Tibial nerve (tissue), 4 donors: ENCODE results near the gene DYNC2I2. TPM values are rescaled to one million over a fixed set of nuclear protein-coding genes. Genes with fewer than 3 reads are reported as not detected.
"Not testable (repeated sequence)": the region's sequence is repeated elsewhere in the genome, so short reads cannot be mapped to it uniquely, and the experiment has no call there.

ENCODE experiments used
- DNase-seq, 2 donors: peaks; one replicate each; pipeline ENCODE4 v3.0.0-alpha.2; 2019; ENCODE audit warnings: low spot score in 2 of 2
- H3K27ac ChIP-seq, 4 donors: fragments of 200-600 bp; sonication (generic) in 3 of 4; one replicate each; pipeline ENCODE4 v1.5.1; 2017 to 2019; ENCODE audit warnings: mild to moderate bottlenecking in 1 of 4
- H3K27me3 ChIP-seq, 2 donors: fragments of 200-600 bp; sonication (generic) in 1 of 2; one replicate each; pipeline versions ENCODE4 v1.5.1 to v1.6.0; 2017 to 2019
- H3K36me3 ChIP-seq, 3 donors: fragments of 200-600 bp; sonication (generic); one replicate each; pipeline ENCODE4 v1.5.1; 2018 to 2019
- H3K4me1 ChIP-seq, 4 donors: fragments of 200-600 bp; sonication (generic) in 3 of 4; one replicate each; pipeline ENCODE4 v1.5.1; 2017 to 2019
- H3K4me3 ChIP-seq, 4 donors: fragments of 200-600 bp; sonication (generic) in 3 of 4; one replicate each; pipeline ENCODE4 v1.5.1; 2017 to 2019; ENCODE audit warnings: mild to moderate bottlenecking in 1 of 4, moderate library complexity in 1 of 4
- H3K9me3 ChIP-seq, 4 donors: fragments of 200-600 bp; sonication (generic) in 3 of 4; one replicate each; pipeline ENCODE4 v1.5.1; 2017 to 2019
- CTCF ChIP-seq, 5 experiments: fragments of 200-600 bp in 3 of 5; fragments of 450-650 bp in 2 of 5; sonication (generic) in 3 of 5; IDR thresholded peaks; one replicate each; pipeline ENCODE4 v1.5.1; 2016 to 2019; ENCODE audit warnings: antibody characterized with exemption in 5 of 5, mild to moderate bottlenecking in 3 of 5, moderate library complexity in 2 of 5
- EP300 ChIP-seq, 2 donors: sonication (generic); formaldehyde crosslinking; IDR thresholded peaks; one replicate each; pipeline ENCODE4 v1.6.1; 2017; ENCODE audit warnings: antibody characterized with exemption in 2 of 2, mild to moderate bottlenecking in 1 of 2
- POLR2A ChIP-seq, 2 donors: fragments of 450-650 bp; IDR thresholded peaks; one replicate each; pipeline ENCODE4 v1.6.1; 2017; ENCODE audit warnings: antibody characterized with exemption in 2 of 2, mild to moderate bottlenecking in 2 of 2, moderate library complexity in 2 of 2
- WGBS, 2 donors: methylation state at CpG; one replicate each; pipeline ENCODE4 v1.1.5; 2018; 5-methylcytosine and 5-hydroxymethylcytosine counted together
- total RNA-seq, 4 donors: library from RNA; depleted of rRNA; stranded (reverse); fragments of >200 nt; gene quantifications; one replicate each; pipeline ENCODE4 v1.1.0, GENCODE V29; 2016

The DYNC2I2 gene
- total RNA-seq, 4 donors from 2014 or later, result 53.8 to 117 (median 111) TPM

GRCh38 chr9:128702949-128703615 lies 46.4 kb upstream of the DYNC2I2 start:
- H3K27ac ChIP-seq, result peak overlapping the region; percentile 55 to 86 (median 83)
- peaks cover 0 to 11% (median 0%) of the 10 kb centered on the region in 3 donors for H3K36me3 ChIP-seq
- TF ChIP-seq POLR2A (IDR thresholded peaks at IDR 0.05), result no peak
- TF ChIP-seq EP300 (IDR thresholded peaks at IDR 0.05), result no peak
- no peak for TF ChIP-seq CTCF (IDR thresholded peaks at IDR 0.05)
- DNase-seq, result no peak
- H3K9me3 ChIP-seq, result no peaks in the 10 kb centered on the region
- H3K27me3 ChIP-seq, result no peaks in the 10 kb centered on the region
- 6 to 8% methylated on average over 38 to 42 of the region's 55 CpGs for WGBS, 2 donors
- H3K4me3 ChIP-seq, result peak overlapping the region; percentile 63 to 90 (median 74)
- peaks cover 0 to 16% (median 4%) of the 10 kb centered on the region in 4 donors for H3K4me1 ChIP-seq

GRCh38 chr9:128702445-128702948 lies 45.9 kb upstream of the DYNC2I2 start, which contains the start of gene PKN3:
Gene PKN3 (plus strand): TSS chr9:128702503. CDS start chr9:128702916, 413 bp downstream.
- WGBS, 2 donors, result 0% methylated on average over 21 to 35 of the region's 65 CpGs
- DNase-seq, result peak; percentile 69 to 80

GRCh38 chr9:128701227-128701854 lies 44.7 kb upstream of the DYNC2I2 start:
- Histone ChIP-seq H3K27me3 (no peaks in the 10 kb centered on the region), H3K36me3 (peaks cover 0 to 7% (median 0%) of the 10 kb centered on the region in 3 donors), H3K4me1 (peaks cover 0 to 16% (median 4%) of the 10 kb centered on the region in 4 donors), H3K27ac (no peak overlapping the region), H3K9me3 (no peaks in the 10 kb centered on the region), H3K4me3 (no peak overlapping the region)
- 71 to 78% methylated on average over 10 of the region's 10 CpGs for WGBS, 2 donors
- TF ChIP-seq POLR2A (IDR thresholded peaks at IDR 0.05), result no peak
- no peak for TF ChIP-seq EP300 (IDR thresholded peaks at IDR 0.05)
- TF ChIP-seq CTCF (IDR thresholded peaks at IDR 0.05), result no peak
- DNase-seq, result no peak

More at GRCh38 chr9:128702445-128702948, 45.9 kb upstream of the DYNC2I2 start, which contains the start of gene PKN3:
- Histone ChIP-seq H3K9me3 (no peaks in the 10 kb centered on the region), H3K4me3 (peak within 1 kb of the TSS; percentile 63 to 90 (median 74)), H3K36me3 (peaks cover 0 to 11% (median 0%) of the 10 kb centered on the region in 3 donors), H3K27ac (peak within 1 kb of the TSS; percentile 55 to 86 (median 83)), H3K4me1 (peaks cover 0 to 16% (median 4%) of the 10 kb centered on the region in 4 donors), H3K27me3 (no peaks in the 10 kb centered on the region)
- TF ChIP-seq EP300 (IDR thresholded peaks at IDR 0.05) (peak in 1 of 2 donors; percentile 31), CTCF (IDR thresholded peaks at IDR 0.05) (peak; percentile 89 to 94 (median 91)), POLR2A (IDR thresholded peaks at IDR 0.05) (no peak)

GRCh38 chr9:128699096-128699795 lies 42.6 kb upstream of the DYNC2I2 start:
- not testable (repeated sequence) for H3K27me3 ChIP-seq, H3K27ac ChIP-seq, H3K9me3 ChIP-seq, DNase-seq, H3K4me3 ChIP-seq
- peaks cover 0 to 24% (median 0%) of the 10 kb centered on the region in 3 donors for H3K36me3 ChIP-seq
- H3K4me1 ChIP-seq, result peaks cover 0 to 16% (median 4%) of the 10 kb centered on the region in 4 donors
- 94 to 95% methylated on average over 30 of the region's 30 CpGs for WGBS, 2 donors

- TF ChIP-seq EP300 (IDR thresholded peaks at IDR 0.05), result no peak
- no peak for TF ChIP-seq POLR2A (IDR thresholded peaks at IDR 0.05)
- TF ChIP-seq CTCF (IDR thresholded peaks at IDR 0.05), result no peak
- Histone ChIP-seq H3K27ac (no peak overlapping the region), H3K27me3 (no peaks in the 10 kb centered on the region), H3K9me3 (no peaks in the 10 kb centered on the region), H3K4me3 (no peak overlapping the region), H3K4me1 (peaks cover 0 to 8% (median 0%) of the 10 kb centered on the region in 4 donors), H3K36me3 (peaks cover 0 to 45% (median 12%) of the 10 kb centered on the region in 3 donors)
- 65 to 67% methylated on average over 8 of the region's 8 CpGs for WGBS, 2 donors
- DNase-seq, result no peak
Observed at GRCh38 chr9:128696923-128697707, 40.5 kb upstream of the DYNC2I2 start.
